Breast epithelium (tissue), 4 donors: ENCODE data around the gene SIX3. TPM values are rescaled to one million over a fixed set of nuclear protein-coding genes. Genes with fewer than 3 reads are reported as not detected.

Experiments used
- DNase-seq, 2 donors: peaks; one replicate each; pipeline ENCODE4 v3.0.0-alpha.2; 2019; ENCODE audit warnings: low spot score in 2 of 2
- H3K27ac ChIP-seq, 2 donors: fragments of 200-600 bp; sonication (generic) in 1 of 2; one replicate each; pipeline ENCODE4 v1.5.1; 2016 to 2019; ENCODE audit warnings: mild to moderate bottlenecking in 1 of 2
- H3K27me3 ChIP-seq, 2 donors: fragments of 200-600 bp; sonication (generic) in 1 of 2; one replicate each; pipeline versions ENCODE4 v1.5.1 to v1.6.0; 2017 to 2019; ENCODE audit warnings: control low read depth in 1 of 2, mild to moderate bottlenecking in 1 of 2
- H3K36me3 ChIP-seq: fragments of 200-600 bp; one replicate; pipeline ENCODE4 v1.5.1; 2019
- H3K4me1 ChIP-seq, 2 donors: fragments of 200-600 bp; sonication (generic); one replicate each; pipeline ENCODE4 v1.5.1; 2016 to 2019; ENCODE audit warnings: control low read depth in 1 of 2
- H3K4me3 ChIP-seq, 3 donors: fragments of 200-600 bp; sonication (generic); 1 replicate in 2 of 3; 2 replicates in 1 of 3; pipeline ENCODE4 v1.5.1; 2016 to 2019; ENCODE audit warnings: mild to moderate bottlenecking in 3 of 3, moderate library complexity in 2 of 3
- H3K9me3 ChIP-seq, 2 donors: fragments of 200-600 bp; sonication (generic) in 1 of 2; one replicate each; pipeline ENCODE4 v1.5.1; 2016 to 2019; ENCODE audit warnings: control low read depth in 1 of 2
- POLR2A ChIP-seq: fragments of 450-650 bp; IDR thresholded peaks from one replicate; pipeline ENCODE4 v1.6.1; 2016; ENCODE audit warnings: antibody characterized with exemption, mild to moderate bottlenecking, moderate library complexity
- POLR2AphosphoS5 ChIP-seq, 3 donors: sonication (generic); formaldehyde crosslinking; IDR thresholded peaks; one replicate each; pipeline ENCODE4 v1.6.1; 2017; ENCODE audit warnings: antibody characterized with exemption in 3 of 3
- intact Hi-C: fragments of 100-400 bp; cut with DNase I; formaldehyde crosslinking; loops from one replicate; pipeline ENCODE4 v1.15.1; 2023; ENCODE audit warnings: low total_unique reads
- total RNA-seq, 3 donors: library from RNA; depleted of rRNA; stranded (reverse); fragments of >200 nt; gene quantifications; one replicate each; pipeline ENCODE4 v1.1.0, GENCODE V29; 2016
- TF ChIP-seq, protein P1 (sequence below), 3 donors: fragments of 450-650 bp; IDR thresholded peaks; one replicate each; pipeline ENCODE4 v1.5.1; 2016 to 2017; ENCODE audit warnings: antibody characterized with exemption in 3 of 3, mild to moderate bottlenecking in 3 of 3, moderate library complexity in 3 of 3

SIX3 gene
- total RNA-seq, 3 donors from 2014 or later = not detected

DNA sequence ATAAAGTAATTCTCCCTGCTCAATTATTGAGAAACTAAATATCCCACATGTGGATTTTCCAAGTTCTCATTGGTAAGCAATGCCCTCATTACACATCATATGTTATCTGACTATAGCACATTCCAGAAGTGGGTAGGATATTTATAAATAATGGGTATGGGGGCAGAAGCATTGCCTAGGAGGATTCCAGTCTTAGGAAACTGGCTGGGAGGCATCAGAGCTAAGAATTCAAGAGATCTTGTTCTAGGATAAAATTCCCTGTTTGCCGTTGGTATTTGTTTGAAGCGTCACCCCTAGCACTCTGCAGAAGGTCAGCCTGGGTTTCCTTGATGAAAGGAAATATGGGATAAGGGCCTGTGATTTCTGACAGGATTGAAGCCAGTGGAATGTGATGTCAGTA is 47.7 kb downstream of the SIX3 start:
- no peak for DNase-seq
- TF ChIP-seq POLR2AphosphoS5 (IDR thresholded peaks at IDR 0.05) = no peak
- no peak for TF ChIP-seq POLR2A
- TF ChIP-seq, protein P1, sequence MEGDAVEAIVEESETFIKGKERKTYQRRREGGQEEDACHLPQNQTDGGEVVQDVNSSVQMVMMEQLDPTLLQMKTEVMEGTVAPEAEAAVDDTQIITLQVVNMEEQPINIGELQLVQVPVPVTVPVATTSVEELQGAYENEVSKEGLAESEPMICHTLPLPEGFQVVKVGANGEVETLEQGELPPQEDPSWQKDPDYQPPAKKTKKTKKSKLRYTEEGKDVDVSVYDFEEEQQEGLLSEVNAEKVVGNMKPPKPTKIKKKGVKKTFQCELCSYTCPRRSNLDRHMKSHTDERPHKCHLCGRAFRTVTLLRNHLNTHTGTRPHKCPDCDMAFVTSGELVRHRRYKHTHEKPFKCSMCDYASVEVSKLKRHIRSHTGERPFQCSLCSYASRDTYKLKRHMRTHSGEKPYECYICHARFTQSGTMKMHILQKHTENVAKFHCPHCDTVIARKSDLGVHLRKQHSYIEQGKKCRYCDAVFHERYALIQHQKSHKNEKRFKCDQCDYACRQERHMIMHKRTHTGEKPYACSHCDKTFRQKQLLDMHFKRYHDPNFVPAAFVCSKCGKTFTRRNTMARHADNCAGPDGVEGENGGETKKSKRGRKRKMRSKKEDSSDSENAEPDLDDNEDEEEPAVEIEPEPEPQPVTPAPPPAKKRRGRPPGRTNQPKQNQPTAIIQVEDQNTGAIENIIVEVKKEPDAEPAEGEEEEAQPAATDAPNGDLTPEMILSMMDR (IDR thresholded peaks at IDR 0.05) = no peak
- H3K27ac ChIP-seq = no peak overlapping the region
- no peak overlapping the region for H3K4me3 ChIP-seq
- H3K27me3 ChIP-seq = no peaks in the 10 kb centered on the region
- H3K4me1 ChIP-seq = no peaks in the 10 kb centered on the region
- peaks cover 6 to 13% of the 10 kb centered on the region in 2 donors for H3K9me3 ChIP-seq
- intact Hi-C loops = no loop called here
- H3K36me3 ChIP-seq = no peaks in the 10 kb centered on the region

DNA sequence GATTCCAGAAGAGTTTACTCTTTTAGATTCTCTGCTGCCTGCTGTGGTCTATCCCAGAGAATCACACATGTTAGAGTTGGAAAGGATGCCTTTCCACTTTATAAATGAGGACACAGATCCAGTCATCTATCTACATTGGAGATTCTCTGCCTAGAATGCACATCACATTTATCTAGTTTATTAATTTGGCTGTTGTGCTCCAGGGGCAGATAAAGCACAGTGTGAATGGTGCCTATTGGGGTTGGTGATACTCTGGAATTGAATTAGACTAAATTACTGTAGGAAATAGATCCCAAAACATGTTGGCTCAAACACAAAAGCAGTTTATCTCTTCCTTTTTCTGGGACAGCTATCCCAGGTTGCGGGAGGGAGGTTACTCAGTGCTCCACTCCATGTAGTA is 52.9 kb downstream of the SIX3 start:
- no peaks in the 10 kb centered on the region for H3K27me3 ChIP-seq
- intact Hi-C loops = no loop called here
- no peak for TF ChIP-seq POLR2A
- TF ChIP-seq, protein P1 (IDR thresholded peaks at IDR 0.05) = no peak
- no peak for TF ChIP-seq POLR2AphosphoS5 (IDR thresholded peaks at IDR 0.05)

More for the DNA sequence above, 52.9 kb downstream of the SIX3 start:
- DNase-seq = no peak
- Histone ChIP-seq H3K4me1 (no peaks in the 10 kb centered on the region), H3K27ac (no peak overlapping the region), H3K36me3 (no peaks in the 10 kb centered on the region), H3K9me3 (no peaks in the 10 kb centered on the region), H3K4me3 (no peak overlapping the region)

Other genes starting within 250 kb of the SIX3 start
- 1 to 10 TPM in 2 of 3 donors, under 1 TPM in 1; 0.98 to 3.5 (median 1.5) TPM for gene SIX2, start 67.8 kb downstream of the SIX3 start, total RNA-seq